GF-D8 (cell line): ENCODE results near the gene STEAP2.

Source experiments
- DNase-seq: peaks from one replicate; lab custom pipeline; 2025; lab: John Stamatoyannopoulos, UW

STEAP2 gene

GRCh38 chr7:90194911-90195809, 16.4 kb upstream of the STEAP2 start:
- DNase-seq = no peak

GRCh38 chr7:90201500-90202195, 9.9 kb upstream of the STEAP2 start:
- DNase-seq = no peak

GRCh38 chr7:90207956-90208355, 3.6 kb upstream of the STEAP2 start:
- no peak for DNase-seq

- no peak for DNase-seq
These were observed 1.8 kb upstream of the STEAP2 start for GRCh38 chr7:90209776-90210175.

- DNase-seq = no peak
These were observed 1.1 kb upstream of the STEAP2 start for GRCh38 chr7:90210475-90210874.

- DNase-seq = no peak
These were observed 559 bp upstream of the STEAP2 start for GRCh38 chr7:90210981-90211380.

- no peak for DNase-seq
These were observed 582 bp downstream of the STEAP2 start for GRCh38 chr7:90212149-90212495.

GRCh38 chr7:90213521-90213920, 2.0 kb downstream of the STEAP2 start:
- no peak for DNase-seq

GRCh38 chr7:90216080-90216674, 4.6 kb downstream of the STEAP2 start:
- no peak for DNase-seq

- DNase-seq = no peak
These were observed 5.2 kb downstream of the STEAP2 start for GRCh38 chr7:90216771-90217170.

GRCh38 chr7:90222390-90222789, 10.8 kb downstream of the STEAP2 start:
- DNase-seq = no peak

- DNase-seq = no peak
These were observed 11.5 kb downstream of the STEAP2 start for GRCh38 chr7:90222811-90223725.

GRCh38 chr7:90224195-90224594, 12.7 kb downstream of the STEAP2 start:
- DNase-seq = no peak

GRCh38 chr7:90225181-90225580, 13.6 kb downstream of the STEAP2 start:
- DNase-seq = no peak

GRCh38 chr7:90225601-90226000, 14.1 kb downstream of the STEAP2 start:
- no peak for DNase-seq

GRCh38 chr7:90227259-90227658, 15.7 kb downstream of the STEAP2 start:
- no peak for DNase-seq

- DNase-seq = no peak
These were observed 18.1 kb downstream of the STEAP2 start for GRCh38 chr7:90229682-90230081.

GRCh38 chr7:90230834-90231233, 19.3 kb downstream of the STEAP2 start:
- DNase-seq = no peak

GRCh38 chr7:90231304-90231703, 19.8 kb downstream of the STEAP2 start:
- no peak for DNase-seq

- no peak for DNase-seq
These were observed 20.9 kb downstream of the STEAP2 start for GRCh38 chr7:90232430-90232829.

GRCh38 chr7:90233569-90233968, 22.0 kb downstream of the STEAP2 start:
- no peak for DNase-seq

- no peak for DNase-seq
These were observed 25.3 kb downstream of the STEAP2 start for GRCh38 chr7:90236721-90237289.
